Measurements from ENCODE around the gene CCDC180.

Gene CCDC180

GRCh38 chr9:97316904-97317303, 9.4 kb downstream of the CCDC180 start:
- Histone ChIP-seq H3K79me1 (ENCODE audit: low read length) (no peaks in the 10 kb centered on the region), H3K23ac (ENCODE audit: low read length) (no peak overlapping the region), H2BK15ac (replicated peaks; ENCODE audit: low read depth) (no peak overlapping the region), H3K56ac (ENCODE audit: low read length) (no peak overlapping the region), H3K27me3 (ENCODE audit: insufficient read depth, low read length, poor library complexity) (no peaks in the 10 kb centered on the region), H4K5ac (ENCODE audit: low read length) (no peak overlapping the region), H3K4ac (ENCODE audit: low read depth, low read length) (no peak overlapping the region), H3K4me1 (ENCODE audit: control insufficient read depth, low read depth, low read length) (no peaks in the 10 kb centered on the region), H3K4me2 (ENCODE audit: low read length) (no peak overlapping the region), H2AK5ac (ENCODE audit: low read length) (no peak overlapping the region), H3K36me3 (ENCODE audit: control insufficient read depth, insufficient read depth, low read length) (no peaks in the 10 kb centered on the region), H3K79me2 (ENCODE audit: control insufficient read depth, insufficient read depth, low read length) (no peaks in the 10 kb centered on the region), H4K8ac (ENCODE audit: low read depth, low read length) (no peak overlapping the region), H3K18ac (ENCODE audit: low read length) (no peak overlapping the region), H2BK120ac (ENCODE audit: low read depth, low read length) (no peak overlapping the region), H3K9ac (ENCODE audit: low read length) (no peak overlapping the region), H2BK5ac (ENCODE audit: low read length) (no peak overlapping the region), H3K4me3 (ENCODE audit: low read length) (no peak overlapping the region), H3K27ac (ENCODE audit: low read depth, low read length) (no peak overlapping the region)
- DNase-seq: no peak
- no CpG with 5 or more reads among the region's 7 CpGs for WGBS (ENCODE audit: extremely low coverage, insufficient coverage, low lambda C conversion rate)

DNA sequence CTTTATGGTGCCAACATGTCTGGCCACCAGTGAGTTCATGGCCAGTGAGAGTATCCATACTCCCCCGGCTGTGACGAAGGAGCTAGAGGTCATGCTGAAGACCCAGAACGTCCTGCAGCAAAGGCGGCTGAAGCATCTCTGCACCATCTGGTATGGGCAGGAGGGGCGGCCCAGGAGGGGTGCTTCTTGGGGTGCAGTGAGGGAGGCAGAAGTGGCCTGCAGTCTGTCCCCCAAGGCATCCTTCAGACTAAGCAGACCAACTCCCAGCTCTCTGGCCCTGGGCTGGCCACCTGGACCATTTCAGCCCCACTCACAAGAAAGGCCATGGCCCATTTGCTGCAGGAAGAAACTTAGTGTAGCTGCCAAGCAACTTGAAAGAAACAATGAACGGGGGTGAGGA, 11.0 kb downstream of the CCDC180 start:
- no peak overlapping the region for H4K5ac ChIP-seq (ENCODE audit: low read length)
- no peak for DNase-seq
- H3K4me2 ChIP-seq (ENCODE audit: low read length): no peak overlapping the region
- H2BK120ac ChIP-seq (ENCODE audit: low read depth, low read length): no peak overlapping the region
- no peaks in the 10 kb centered on the region for H3K4me1 ChIP-seq (ENCODE audit: control insufficient read depth, low read depth, low read length)
- H4K8ac ChIP-seq (ENCODE audit: low read depth, low read length): no peak overlapping the region
- no peak overlapping the region for H2AK5ac ChIP-seq (ENCODE audit: low read length)
- H3K27ac ChIP-seq (ENCODE audit: low read depth, low read length): no peak overlapping the region
- H3K18ac ChIP-seq (ENCODE audit: low read length): no peak overlapping the region
- no peak overlapping the region for H2BK5ac ChIP-seq (ENCODE audit: low read length)
- H3K9ac ChIP-seq (ENCODE audit: low read length): no peak overlapping the region
- WGBS (ENCODE audit: extremely low coverage, insufficient coverage, low lambda C conversion rate): no CpG with 5 or more reads among the region's 6 CpGs
- no peak overlapping the region for H2BK15ac ChIP-seq (replicated peaks; ENCODE audit: low read depth)
- H3K79me1 ChIP-seq (ENCODE audit: low read length): no peaks in the 10 kb centered on the region
- H3K4me3 ChIP-seq (ENCODE audit: low read length): no peak overlapping the region
- H3K36me3 ChIP-seq (ENCODE audit: control insufficient read depth, insufficient read depth, low read length): no peaks in the 10 kb centered on the region
- H3K27me3 ChIP-seq (ENCODE audit: insufficient read depth, low read length, poor library complexity): no peaks in the 10 kb centered on the region
- H3K56ac ChIP-seq (ENCODE audit: low read length): no peak overlapping the region
- H3K23ac ChIP-seq (ENCODE audit: low read length): no peak overlapping the region
- H3K79me2 ChIP-seq (ENCODE audit: control insufficient read depth, insufficient read depth, low read length): no peaks in the 10 kb centered on the region
- H3K4ac ChIP-seq (ENCODE audit: low read depth, low read length): no peak overlapping the region

GRCh38 chr9:97319395-97319794, 11.9 kb downstream of the CCDC180 start:
- Histone ChIP-seq H2BK5ac (ENCODE audit: low read length) (no peak overlapping the region), H3K4ac (ENCODE audit: low read depth, low read length) (no peak overlapping the region), H3K4me2 (ENCODE audit: low read length) (no peak overlapping the region), H3K23ac (ENCODE audit: low read length) (no peak overlapping the region), H2AK5ac (ENCODE audit: low read length) (no peak overlapping the region), H3K4me1 (ENCODE audit: control insufficient read depth, low read depth, low read length) (no peaks in the 10 kb centered on the region), H3K79me2 (ENCODE audit: control insufficient read depth, insufficient read depth, low read length) (no peaks in the 10 kb centered on the region), H3K4me3 (ENCODE audit: low read length) (no peak overlapping the region), H4K8ac (ENCODE audit: low read depth, low read length) (no peak overlapping the region), H4K5ac (ENCODE audit: low read length) (no peak overlapping the region), H3K56ac (ENCODE audit: low read length) (no peak overlapping the region), H3K79me1 (ENCODE audit: low read length) (no peaks in the 10 kb centered on the region), H2BK15ac (replicated peaks; ENCODE audit: low read depth) (no peak overlapping the region), H3K18ac (ENCODE audit: low read length) (no peak overlapping the region), H3K36me3 (ENCODE audit: control insufficient read depth, insufficient read depth, low read length) (no peaks in the 10 kb centered on the region), H3K9ac (ENCODE audit: low read length) (no peak overlapping the region), H2BK120ac (ENCODE audit: low read depth, low read length) (no peak overlapping the region), H3K27ac (ENCODE audit: low read depth, low read length) (no peak overlapping the region), H3K27me3 (ENCODE audit: insufficient read depth, low read length, poor library complexity) (no peaks in the 10 kb centered on the region)
- WGBS (ENCODE audit: extremely low coverage, insufficient coverage, low lambda C conversion rate): no CpG with 5 or more reads among the region's 2 CpGs
- DNase-seq: no peak

DNA sequence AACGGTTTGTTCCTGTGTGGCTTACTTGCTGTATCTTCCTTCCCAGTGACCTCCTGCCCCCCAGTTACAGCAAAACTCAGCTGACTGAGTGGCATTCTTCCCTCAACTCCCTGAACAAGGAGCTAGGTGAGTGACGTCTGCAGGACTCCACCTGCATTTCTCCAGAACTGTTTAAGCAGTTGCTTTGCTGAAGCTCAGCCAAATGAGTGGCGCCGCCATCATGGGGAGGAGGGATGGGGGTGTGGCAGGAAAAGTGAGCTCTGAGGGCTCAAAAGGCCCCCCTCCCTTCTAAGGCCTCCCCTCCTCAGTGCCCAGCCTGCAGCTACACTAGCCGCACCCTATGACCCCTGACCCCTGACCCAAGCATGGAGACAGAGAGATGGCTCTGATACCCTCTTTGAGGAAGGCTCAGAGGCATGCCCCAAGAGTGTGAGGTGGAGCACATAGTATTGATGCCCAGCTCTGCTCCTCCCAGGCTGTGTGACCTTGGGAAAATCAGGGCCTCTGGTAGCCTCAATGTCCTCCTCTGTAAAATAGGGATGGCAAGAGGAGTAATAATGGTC, 12.7 kb downstream of the CCDC180 start:
- Histone ChIP-seq H3K4me1 (ENCODE audit: control insufficient read depth, low read depth, low read length) (no peaks in the 10 kb centered on the region), H4K5ac (ENCODE audit: low read length) (no peak overlapping the region), H3K4me3 (ENCODE audit: low read length) (no peak overlapping the region), H3K9ac (ENCODE audit: low read length) (no peak overlapping the region), H2BK5ac (ENCODE audit: low read length) (no peak overlapping the region), H3K23ac (ENCODE audit: low read length) (no peak overlapping the region), H3K27me3 (ENCODE audit: insufficient read depth, low read length, poor library complexity) (no peaks in the 10 kb centered on the region), H3K36me3 (ENCODE audit: control insufficient read depth, insufficient read depth, low read length) (no peaks in the 10 kb centered on the region), H2BK120ac (ENCODE audit: low read depth, low read length) (no peak overlapping the region), H2BK15ac (replicated peaks; ENCODE audit: low read depth) (no peak overlapping the region), H4K8ac (ENCODE audit: low read depth, low read length) (no peak overlapping the region), H3K4ac (ENCODE audit: low read depth, low read length) (no peak overlapping the region), H3K79me2 (ENCODE audit: control insufficient read depth, insufficient read depth, low read length) (no peaks in the 10 kb centered on the region), H3K56ac (ENCODE audit: low read length) (no peak overlapping the region), H3K79me1 (ENCODE audit: low read length) (no peaks in the 10 kb centered on the region), H3K4me2 (ENCODE audit: low read length) (no peak overlapping the region), H2AK5ac (ENCODE audit: low read length) (no peak overlapping the region), H3K27ac (ENCODE audit: low read depth, low read length) (no peak overlapping the region), H3K18ac (ENCODE audit: low read length) (no peak overlapping the region)
- no CpG with 5 or more reads among the region's 5 CpGs for WGBS (ENCODE audit: extremely low coverage, insufficient coverage, low lambda C conversion rate)
- no peak for DNase-seq

- Histone ChIP-seq H3K27ac (ENCODE audit: low read depth, low read length) (no peak overlapping the region), H3K4me2 (ENCODE audit: low read length) (no peak overlapping the region), H3K79me1 (ENCODE audit: low read length) (no peaks in the 10 kb centered on the region), H3K4me1 (ENCODE audit: control insufficient read depth, low read depth, low read length) (no peaks in the 10 kb centered on the region), H2BK5ac (ENCODE audit: low read length) (no peak overlapping the region), H3K4me3 (ENCODE audit: low read length) (no peak overlapping the region), H3K18ac (ENCODE audit: low read length) (no peak overlapping the region), H3K56ac (ENCODE audit: low read length) (no peak overlapping the region), H3K4ac (ENCODE audit: low read depth, low read length) (no peak overlapping the region), H2BK120ac (ENCODE audit: low read depth, low read length) (no peak overlapping the region), H3K23ac (ENCODE audit: low read length) (no peak overlapping the region), H4K5ac (ENCODE audit: low read length) (no peak overlapping the region), H2BK15ac (replicated peaks; ENCODE audit: low read depth) (no peak overlapping the region), H3K27me3 (ENCODE audit: insufficient read depth, low read length, poor library complexity) (no peaks in the 10 kb centered on the region), H2AK5ac (ENCODE audit: low read length) (no peak overlapping the region), H3K79me2 (ENCODE audit: control insufficient read depth, insufficient read depth, low read length) (no peaks in the 10 kb centered on the region), H3K9ac (ENCODE audit: low read length) (no peak overlapping the region), H4K8ac (ENCODE audit: low read depth, low read length) (no peak overlapping the region), H3K36me3 (ENCODE audit: control insufficient read depth, insufficient read depth, low read length) (no peaks in the 10 kb centered on the region)
- WGBS (ENCODE audit: extremely low coverage, insufficient coverage, low lambda C conversion rate): no CpG with 5 or more reads among the region's 1 CpG
- DNase-seq: no peak
These were observed 13.8 kb downstream of the CCDC180 start for GRCh38 chr9:97321251-97321650.

GRCh38 chr9:97321691-97322090, 14.2 kb downstream of the CCDC180 start:
- H3K36me3 ChIP-seq (ENCODE audit: control insufficient read depth, insufficient read depth, low read length): no peaks in the 10 kb centered on the region
- no peaks in the 10 kb centered on the region for H3K79me1 ChIP-seq (ENCODE audit: low read length)
- H3K27ac ChIP-seq (ENCODE audit: low read depth, low read length): no peak overlapping the region
- no peak overlapping the region for H2BK5ac ChIP-seq (ENCODE audit: low read length)
- no peak overlapping the region for H4K5ac ChIP-seq (ENCODE audit: low read length)
- no peak overlapping the region for H4K8ac ChIP-seq (ENCODE audit: low read depth, low read length)
- H2BK120ac ChIP-seq (ENCODE audit: low read depth, low read length): no peak overlapping the region
- no peak overlapping the region for H2BK15ac ChIP-seq (replicated peaks; ENCODE audit: low read depth)
- no peak overlapping the region for H3K23ac ChIP-seq (ENCODE audit: low read length)
- no peak overlapping the region for H3K4ac ChIP-seq (ENCODE audit: low read depth, low read length)
- no peak overlapping the region for H2AK5ac ChIP-seq (ENCODE audit: low read length)
- no CpG with 5 or more reads among the region's 4 CpGs for WGBS (ENCODE audit: extremely low coverage, insufficient coverage, low lambda C conversion rate)
- H3K27me3 ChIP-seq (ENCODE audit: insufficient read depth, low read length, poor library complexity): no peaks in the 10 kb centered on the region
- no peaks in the 10 kb centered on the region for H3K4me1 ChIP-seq (ENCODE audit: control insufficient read depth, low read depth, low read length)
- no peaks in the 10 kb centered on the region for H3K79me2 ChIP-seq (ENCODE audit: control insufficient read depth, insufficient read depth, low read length)
- H3K4me2 ChIP-seq (ENCODE audit: low read length): no peak overlapping the region
- H3K56ac ChIP-seq (ENCODE audit: low read length): no peak overlapping the region
- DNase-seq: no peak
- H3K9ac ChIP-seq (ENCODE audit: low read length): no peak overlapping the region
- H3K4me3 ChIP-seq (ENCODE audit: low read length): no peak overlapping the region
- no peak overlapping the region for H3K18ac ChIP-seq (ENCODE audit: low read length)
